ENCODE data around the gene GIMD1.

GIMD1 gene

DNA sequence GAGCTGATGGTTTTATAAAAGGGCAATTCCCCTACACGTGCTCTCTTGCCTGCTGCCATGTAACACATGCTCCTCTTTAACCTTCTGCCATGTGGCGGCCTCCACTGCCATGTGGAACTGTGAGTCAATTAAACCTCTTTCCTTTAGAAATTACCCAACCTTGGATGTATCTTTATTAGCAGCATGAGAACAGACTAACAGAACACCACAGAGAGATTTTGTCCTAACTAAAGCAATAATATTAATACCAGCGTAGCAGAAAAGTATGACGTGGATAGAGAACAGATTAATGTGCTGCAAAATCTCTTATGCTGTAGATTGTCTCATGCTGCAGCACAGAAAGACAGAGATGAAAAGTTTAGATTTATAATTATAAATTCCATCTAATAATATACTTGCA, 29.1 kb downstream of the GIMD1 start:
- H2AFZ ChIP-seq (ENCODE audit: low read length), result no peak overlapping the region

DNA sequence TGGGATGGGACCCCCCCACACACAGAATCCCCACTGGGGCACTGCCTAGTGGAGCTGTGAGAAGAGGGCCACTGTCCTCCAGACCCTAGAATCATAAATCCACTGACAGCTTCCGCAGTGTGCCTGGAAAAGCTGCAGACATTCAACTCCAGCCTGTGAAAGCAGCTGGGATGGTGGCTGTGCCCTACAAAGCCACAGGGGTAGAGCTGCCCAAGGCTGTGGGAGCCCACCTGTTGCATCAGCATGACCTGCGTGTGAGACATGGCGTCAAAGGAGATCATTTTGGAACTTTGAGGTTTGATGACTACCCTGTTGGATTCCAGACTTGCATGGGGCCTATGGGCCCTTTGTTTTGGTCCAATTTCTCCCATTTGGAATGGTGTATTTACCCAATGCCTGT, 29.9 kb downstream of the GIMD1 start:
- no peak overlapping the region for H3K4me2 ChIP-seq (ENCODE audit: low read depth, low read length, poor library complexity, severe bottlenecking)
- H4K20me1 ChIP-seq (ENCODE audit: insufficient read depth, low read length, poor library complexity, severe bottlenecking), result peaks cover 7% of the 10 kb centered on the region
- no peak overlapping the region for H3K9ac ChIP-seq (ENCODE audit: low read depth, low read length, poor library complexity, severe bottlenecking)
- no peaks in the 10 kb centered on the region for H3K27me3 ChIP-seq (ENCODE audit: insufficient read depth, low read length, poor library complexity, severe bottlenecking)
- peaks cover 18% of the 10 kb centered on the region; the same call in 1 of the 2 replicates for H3K79me2 ChIP-seq (ENCODE audit: insufficient read depth, low read length)
- H3F3A ChIP-seq (ENCODE audit: low read depth), result no peaks in the 10 kb centered on the region
- H3K36me3 ChIP-seq (ENCODE audit: insufficient read depth, low read length), result peaks cover 40% of the 10 kb centered on the region; the same call in 1 of the 2 replicates
- no peaks in the 10 kb centered on the region for H3K9me2 ChIP-seq (replicated peaks; ENCODE audit: low read depth, low read length)
- no peak overlapping the region for H3K4me3 ChIP-seq (ENCODE audit: low read length, poor library complexity, severe bottlenecking)
- no peak for TF ChIP-seq EZH2phosphoT487 (IDR thresholded peaks at IDR 0.05; ENCODE audit: borderline replicate concordance)
- TF ChIP-seq, protein P1, sequence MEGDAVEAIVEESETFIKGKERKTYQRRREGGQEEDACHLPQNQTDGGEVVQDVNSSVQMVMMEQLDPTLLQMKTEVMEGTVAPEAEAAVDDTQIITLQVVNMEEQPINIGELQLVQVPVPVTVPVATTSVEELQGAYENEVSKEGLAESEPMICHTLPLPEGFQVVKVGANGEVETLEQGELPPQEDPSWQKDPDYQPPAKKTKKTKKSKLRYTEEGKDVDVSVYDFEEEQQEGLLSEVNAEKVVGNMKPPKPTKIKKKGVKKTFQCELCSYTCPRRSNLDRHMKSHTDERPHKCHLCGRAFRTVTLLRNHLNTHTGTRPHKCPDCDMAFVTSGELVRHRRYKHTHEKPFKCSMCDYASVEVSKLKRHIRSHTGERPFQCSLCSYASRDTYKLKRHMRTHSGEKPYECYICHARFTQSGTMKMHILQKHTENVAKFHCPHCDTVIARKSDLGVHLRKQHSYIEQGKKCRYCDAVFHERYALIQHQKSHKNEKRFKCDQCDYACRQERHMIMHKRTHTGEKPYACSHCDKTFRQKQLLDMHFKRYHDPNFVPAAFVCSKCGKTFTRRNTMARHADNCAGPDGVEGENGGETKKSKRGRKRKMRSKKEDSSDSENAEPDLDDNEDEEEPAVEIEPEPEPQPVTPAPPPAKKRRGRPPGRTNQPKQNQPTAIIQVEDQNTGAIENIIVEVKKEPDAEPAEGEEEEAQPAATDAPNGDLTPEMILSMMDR (conservative IDR thresholded peaks at IDR 0.05; ENCODE audit: low read length), result no peak
- no peaks in the 10 kb centered on the region; the same call in 1 of the 2 replicates for H3K9me3 ChIP-seq (ENCODE audit: insufficient read depth, low read depth, low read length)
- peaks cover 4% of the 10 kb centered on the region for H3K4me1 ChIP-seq (ENCODE audit: insufficient read depth, low read length, poor library complexity, severe bottlenecking)
- H2AFZ ChIP-seq (ENCODE audit: low read length), result no peak overlapping the region

More for the DNA sequence above, 29.1 kb downstream of the GIMD1 start:
- H3K27me3 ChIP-seq (ENCODE audit: insufficient read depth, low read length, poor library complexity, severe bottlenecking), result no peaks in the 10 kb centered on the region
- H3K9me2 ChIP-seq (replicated peaks; ENCODE audit: low read depth, low read length), result no peaks in the 10 kb centered on the region
- H3K4me1 ChIP-seq (ENCODE audit: insufficient read depth, low read length, poor library complexity, severe bottlenecking), result peaks cover 4% of the 10 kb centered on the region
- peaks cover 7% of the 10 kb centered on the region for H4K20me1 ChIP-seq (ENCODE audit: insufficient read depth, low read length, poor library complexity, severe bottlenecking)
- no peaks in the 10 kb centered on the region for H3F3A ChIP-seq (ENCODE audit: low read depth)
- no peak overlapping the region for H3K4me3 ChIP-seq (ENCODE audit: low read length, poor library complexity, severe bottlenecking)
- H3K36me3 ChIP-seq (ENCODE audit: insufficient read depth, low read length), result peaks cover 40% of the 10 kb centered on the region; the same call in 1 of the 2 replicates
- TF ChIP-seq, protein P1 (conservative IDR thresholded peaks at IDR 0.05; ENCODE audit: low read length), result no peak
- no peak for TF ChIP-seq EZH2phosphoT487 (IDR thresholded peaks at IDR 0.05; ENCODE audit: borderline replicate concordance)
- no peak overlapping the region for H3K9ac ChIP-seq (ENCODE audit: low read depth, low read length, poor library complexity, severe bottlenecking)
- H3K9me3 ChIP-seq (ENCODE audit: insufficient read depth, low read depth, low read length), result no peaks in the 10 kb centered on the region; the same call in 1 of the 2 replicates
- peaks cover 18% of the 10 kb centered on the region; the same call in 1 of the 2 replicates for H3K79me2 ChIP-seq (ENCODE audit: insufficient read depth, low read length)
- no peak overlapping the region for H3K4me2 ChIP-seq (ENCODE audit: low read depth, low read length, poor library complexity, severe bottlenecking)

DNA sequence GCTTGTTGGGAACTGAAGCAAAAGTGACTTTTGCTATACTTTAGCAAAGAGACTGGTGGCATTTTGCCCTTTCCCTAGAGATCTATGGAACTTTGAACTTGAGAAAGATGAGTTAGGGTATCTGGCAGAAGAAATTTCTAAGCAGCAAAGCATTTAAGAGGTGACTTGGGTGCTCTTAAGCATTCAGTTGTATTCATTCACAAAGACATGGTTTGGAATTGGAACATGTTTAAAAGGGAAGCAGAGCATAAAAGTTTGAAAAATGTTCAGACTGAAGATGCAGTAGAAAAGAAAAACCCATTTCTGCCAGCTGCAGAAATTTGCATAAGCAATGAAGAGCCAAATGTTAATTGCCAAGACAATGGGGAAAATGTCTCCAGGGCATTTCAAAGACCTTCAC, 30.7 kb downstream of the GIMD1 start:
- Histone ChIP-seq H3K4me3 (ENCODE audit: low read length, poor library complexity, severe bottlenecking) (no peak overlapping the region), H3K9ac (ENCODE audit: low read depth, low read length, poor library complexity, severe bottlenecking) (no peak overlapping the region), H3K9me2 (replicated peaks; ENCODE audit: low read depth, low read length) (no peaks in the 10 kb centered on the region), H3K36me3 (ENCODE audit: insufficient read depth, low read length) (peaks cover 45% of the 10 kb centered on the region; the same call in 1 of the 2 replicates), H3K4me2 (ENCODE audit: low read depth, low read length, poor library complexity, severe bottlenecking) (no peak overlapping the region), H3K79me2 (ENCODE audit: insufficient read depth, low read length) (peaks cover 11% of the 10 kb centered on the region; the same call in 1 of the 2 replicates), H4K20me1 (ENCODE audit: insufficient read depth, low read length, poor library complexity, severe bottlenecking) (peaks cover 5% of the 10 kb centered on the region), H3K4me1 (ENCODE audit: insufficient read depth, low read length, poor library complexity, severe bottlenecking) (peaks cover 4% of the 10 kb centered on the region), H2AFZ (ENCODE audit: low read length) (no peak overlapping the region), H3K27me3 (ENCODE audit: insufficient read depth, low read length, poor library complexity, severe bottlenecking) (no peaks in the 10 kb centered on the region), H3F3A (ENCODE audit: low read depth) (no peaks in the 10 kb centered on the region), H3K9me3 (ENCODE audit: insufficient read depth, low read depth, low read length) (no peaks in the 10 kb centered on the region; the same call in 1 of the 2 replicates)
- no peak for TF ChIP-seq EZH2phosphoT487 (IDR thresholded peaks at IDR 0.05; ENCODE audit: borderline replicate concordance)
- TF ChIP-seq, protein P1 (conservative IDR thresholded peaks at IDR 0.05; ENCODE audit: low read length), result no peak
